Posterior vena cava (tissue), 2 donors: ENCODE data around the gene EPHA5. TPM values are rescaled to one million over a fixed set of nuclear protein-coding genes. Genes with fewer than 3 reads are reported as not detected.

ENCODE experiments used
- DNase-seq: peaks from one replicate; pipeline ENCODE4 v3.0.0-alpha.2; 2020; ENCODE audit warnings: low spot score
- intact Hi-C, 2 donors: fragments of 100-400 bp; cut with DNase I; formaldehyde crosslinking; loops; one replicate each; pipeline versions ENCODE4 v1.14.1 to v1.14.2; 2022 to 2023
- total RNA-seq, 2 donors: library from RNA; stranded (reverse); fragmentation: NEBNext Ultra II Directional; extraction: Animal tissue kit (Norgen Biotek cat#: 25700); gene quantifications; one replicate each; pipeline ENCODE4 v1.2.1, GENCODE V29; 2021
- donor health status: DM: yes; HTN: yes; CAD: no.
- donor health status: DM: yes; HTN: yes; CAD: no.

The EPHA5 gene
- total RNA-seq, 2 donors from 2014 or later: 0.62 to 1.1 TPM

GRCh38 chr4:65399084-65399483 is 271.2 kb downstream of the EPHA5 start:
- no peak for DNase-seq
- intact Hi-C loops: no loop called here

DNA sequence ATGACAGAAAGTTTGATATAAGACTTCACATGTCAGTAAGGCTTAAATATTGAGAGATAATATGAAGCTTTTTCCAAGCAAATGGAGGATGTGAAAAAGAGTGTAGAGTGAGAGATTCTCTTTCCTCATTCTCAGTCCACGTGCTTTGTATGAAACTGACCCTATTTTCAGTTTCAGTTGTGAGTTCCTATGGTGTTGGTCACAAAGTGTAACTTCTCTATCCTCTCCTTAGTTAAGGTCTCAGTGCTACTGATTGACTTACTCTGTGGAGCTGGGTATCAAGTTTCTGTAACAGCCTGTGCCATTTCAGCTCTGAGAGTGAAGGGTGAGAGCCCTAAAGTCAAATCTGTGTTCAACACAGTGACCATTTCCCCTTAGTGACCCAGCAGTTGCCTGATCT is 277.2 kb downstream of the EPHA5 start:
- intact Hi-C loops: no loop called here
- DNase-seq: no peak

DNA sequence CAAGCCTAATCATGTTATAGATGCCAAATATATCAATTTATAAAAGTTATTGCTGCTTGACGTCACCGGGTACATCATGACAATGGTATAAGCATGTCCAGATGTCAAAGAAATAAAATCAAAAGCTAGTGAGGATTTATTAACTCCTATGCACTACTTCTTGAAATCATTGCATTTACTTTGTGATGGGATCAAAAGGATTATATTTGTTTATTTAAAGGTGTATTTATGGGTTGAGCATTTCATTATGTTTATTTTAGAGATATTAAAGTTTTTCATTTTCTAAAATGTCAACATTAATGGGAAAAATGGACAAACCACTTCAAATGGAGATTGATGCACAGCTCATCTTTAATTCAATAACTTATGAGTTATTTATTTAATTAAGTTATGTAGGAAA is 277.8 kb downstream of the EPHA5 start:
- intact Hi-C loops: no loop called here
- DNase-seq: no peak

DNA sequence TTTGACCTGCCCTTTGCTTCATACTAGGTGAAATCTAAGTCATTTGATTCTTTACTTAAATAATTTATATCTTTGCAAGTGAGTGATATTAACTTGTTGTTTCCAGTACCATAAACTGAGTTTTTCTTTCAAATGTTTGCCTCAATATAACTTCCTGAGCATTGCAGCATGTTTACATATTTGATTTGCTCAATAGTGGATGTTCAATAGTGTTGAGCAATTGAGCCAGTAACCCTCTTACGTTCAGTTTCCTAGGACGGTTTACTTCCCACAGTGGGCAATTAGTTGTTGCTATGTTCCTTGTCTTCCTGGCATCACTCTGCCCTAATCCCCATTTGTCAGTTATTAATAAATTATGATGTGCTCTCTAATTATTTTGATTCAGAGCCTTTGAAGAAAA is 278.5 kb downstream of the EPHA5 start:
- intact Hi-C loops: no loop called here
- DNase-seq: no peak

DNA sequence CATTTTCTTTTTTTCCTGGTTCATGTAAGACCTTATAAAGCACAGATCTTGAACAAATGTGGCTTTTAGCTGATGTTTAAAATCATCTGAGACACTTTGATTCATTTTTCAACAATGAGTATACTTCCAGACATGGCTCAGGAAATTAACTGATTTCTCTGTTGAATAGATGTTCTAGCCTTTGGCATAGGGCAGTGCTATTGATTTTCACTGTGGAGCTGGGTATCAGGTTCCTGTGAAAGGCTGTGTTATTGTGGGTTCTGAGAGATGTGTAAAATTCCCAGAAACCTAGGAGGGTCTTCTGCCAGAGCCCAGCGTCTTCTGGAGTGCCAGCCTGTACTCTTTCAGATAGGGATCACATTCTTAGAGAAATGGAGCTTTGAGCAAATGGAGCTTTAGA is 278.9 kb downstream of the EPHA5 start:
- no peak for DNase-seq
- intact Hi-C loops: no loop called here

DNA sequence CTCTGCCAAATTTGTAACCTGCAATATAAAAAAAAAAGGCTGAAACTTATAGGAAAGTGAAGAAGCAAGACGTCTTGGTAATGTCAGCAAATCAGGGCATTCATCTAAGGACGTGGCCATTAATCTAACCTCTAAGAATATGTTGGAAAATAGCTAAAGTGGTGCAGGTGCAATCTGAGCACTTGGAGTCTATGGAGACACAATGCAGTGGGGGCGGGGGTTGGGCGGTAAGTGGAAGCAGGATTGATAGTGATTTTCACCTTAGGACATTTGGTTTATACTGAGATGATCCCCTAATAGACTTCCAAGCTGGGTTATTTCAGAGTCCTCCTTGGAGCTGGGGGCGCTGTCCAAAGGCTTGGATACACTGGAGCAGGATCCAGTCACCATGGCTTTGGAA is 283.4 kb downstream of the EPHA5 start:
- DNase-seq: no peak

GRCh38 chr4:65383589-65384305 is 286.5 kb downstream of the EPHA5 start:
- no peak for DNase-seq
- intact Hi-C loops: no loop called here

More for the DNA sequence above, 283.4 kb downstream of the EPHA5 start:
- intact Hi-C loops: no loop called here

DNA sequence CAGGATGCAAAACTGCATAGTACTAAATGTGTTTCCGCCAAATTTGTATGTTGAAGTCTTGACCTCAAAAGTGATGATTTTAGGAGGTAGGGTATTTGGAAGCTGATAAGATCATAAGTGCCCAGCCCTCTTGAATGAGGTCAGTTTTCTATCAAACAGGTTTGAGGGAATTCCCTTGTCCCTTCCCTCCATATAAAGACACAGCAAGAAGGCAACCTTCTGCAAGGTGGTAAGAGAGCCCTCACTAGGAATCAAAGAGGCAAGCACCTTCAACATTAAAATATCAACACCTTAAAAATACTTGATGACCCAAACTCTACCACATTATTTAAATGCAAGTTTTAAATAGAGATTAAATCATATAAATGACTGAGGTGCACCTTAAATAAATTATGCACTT is 288.6 kb downstream of the EPHA5 start:
- intact Hi-C loops: no loop called here
- DNase-seq: no peak

- DNase-seq: no peak
- intact Hi-C loops: no loop called here
Observed at GRCh38 chr4:65370709-65371108, 299.6 kb downstream of the EPHA5 start.

GRCh38 chr4:65367306-65367705 is 303.0 kb downstream of the EPHA5 start:
- DNase-seq: no peak
- intact Hi-C loops: no loop called here

DNA sequence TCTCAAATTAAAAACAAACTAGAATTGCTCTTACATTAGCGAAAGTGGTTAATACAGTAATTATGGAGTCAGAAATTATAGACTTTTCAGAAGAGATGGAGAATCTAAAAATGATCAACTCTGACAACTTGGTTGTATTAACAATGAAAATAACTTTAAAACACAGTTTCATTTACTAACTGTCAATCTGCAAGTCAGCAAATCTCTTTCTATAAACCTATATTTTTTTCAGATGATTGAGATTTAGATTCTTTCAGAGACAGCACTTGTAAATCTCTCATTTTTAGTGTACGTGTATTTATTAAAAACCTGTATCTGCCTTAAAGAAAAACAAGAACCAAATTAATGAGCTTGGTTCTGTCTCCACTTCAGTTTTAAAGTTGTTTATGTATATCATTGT is 311.4 kb downstream of the EPHA5 start:
- intact Hi-C loops: no loop called here

DNA sequence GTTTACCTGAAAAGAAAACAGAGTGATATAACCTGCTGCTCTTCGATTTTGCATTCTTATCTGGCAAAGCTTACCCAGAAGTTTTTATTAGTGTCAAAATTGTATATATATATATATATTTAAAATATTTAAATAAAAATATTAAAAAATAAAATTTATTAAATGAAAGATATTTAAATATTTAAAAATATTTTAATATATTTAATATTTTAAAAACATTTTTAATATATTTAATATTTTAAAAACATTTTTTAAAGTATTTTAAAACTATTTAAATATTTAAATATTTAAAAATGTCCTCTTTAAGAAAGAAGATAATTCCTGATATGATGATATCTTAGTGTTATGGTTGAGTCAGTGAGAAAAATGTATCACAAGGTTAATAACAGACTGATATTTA is 317.2 kb downstream of the EPHA5 start:
- DNase-seq: no peak
- intact Hi-C loops: no loop called here

More for the DNA sequence above, 311.4 kb downstream of the EPHA5 start:
- no peak for DNase-seq

DNA sequence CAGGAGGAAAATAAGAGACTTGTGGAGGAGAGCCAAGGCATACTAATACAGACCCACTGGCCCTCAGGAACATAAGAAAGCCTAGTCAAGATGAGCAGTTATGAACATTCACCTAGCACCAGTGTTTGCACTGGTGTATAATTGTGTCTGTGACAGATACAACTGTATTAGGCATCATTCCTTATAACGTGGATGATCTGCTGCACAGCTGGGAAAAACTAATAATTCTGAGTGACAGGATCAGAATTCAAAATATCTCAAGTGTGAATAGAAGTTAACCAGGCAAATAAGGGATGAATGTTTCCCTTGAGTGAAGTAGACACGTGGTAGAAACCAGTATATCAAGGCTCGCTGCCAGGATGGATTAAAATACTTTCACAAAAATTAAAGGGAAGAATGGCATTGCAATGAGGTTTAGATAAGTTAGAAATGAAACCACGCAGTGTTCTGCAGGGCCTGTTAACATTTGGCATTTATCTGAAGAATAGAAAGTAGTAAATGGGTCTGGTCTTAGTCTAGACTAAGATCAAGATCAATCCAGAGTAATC is 325.9 kb downstream of the EPHA5 start:
- DNase-seq: no peak
- intact Hi-C loops: no loop called here

GRCh38 chr4:65343342-65343741 is 326.9 kb downstream of the EPHA5 start:
- intact Hi-C loops: no loop called here
- DNase-seq: no peak

GRCh38 chr4:65341557-65341956 is 328.7 kb downstream of the EPHA5 start:
- DNase-seq: no peak
- intact Hi-C loops: no loop called here

GRCh38 chr4:65340382-65341109 is 329.7 kb downstream of the EPHA5 start:
- intact Hi-C loops: no loop called here
- DNase-seq: no peak

GRCh38 chr4:65337371-65337770 is 332.9 kb downstream of the EPHA5 start:
- DNase-seq: no peak
- intact Hi-C loops: no loop called here

- DNase-seq: no peak
- intact Hi-C loops: no loop called here
Observed at GRCh38 chr4:65336465-65336864, 333.8 kb downstream of the EPHA5 start.

DNA sequence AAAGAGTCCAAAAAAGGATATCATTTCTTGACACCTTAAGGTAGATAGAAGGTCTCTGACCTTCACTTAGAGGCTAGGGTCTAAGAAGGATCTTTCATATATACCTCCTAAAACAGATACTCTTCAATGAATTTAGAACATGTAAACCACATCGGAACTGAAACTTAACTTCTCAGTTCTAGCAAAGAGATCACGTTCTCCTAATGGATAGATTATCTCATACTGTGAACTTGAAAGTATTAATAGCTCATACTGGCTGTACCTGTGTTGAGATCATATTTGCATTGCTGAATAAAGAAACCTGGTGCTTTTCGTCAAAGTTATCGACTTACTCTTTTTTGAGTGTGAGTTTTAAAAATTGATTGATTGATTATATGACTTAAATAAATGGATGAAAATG is 353.8 kb downstream of the EPHA5 start:
- DNase-seq: no peak
- intact Hi-C loops: no loop called here

DNA sequence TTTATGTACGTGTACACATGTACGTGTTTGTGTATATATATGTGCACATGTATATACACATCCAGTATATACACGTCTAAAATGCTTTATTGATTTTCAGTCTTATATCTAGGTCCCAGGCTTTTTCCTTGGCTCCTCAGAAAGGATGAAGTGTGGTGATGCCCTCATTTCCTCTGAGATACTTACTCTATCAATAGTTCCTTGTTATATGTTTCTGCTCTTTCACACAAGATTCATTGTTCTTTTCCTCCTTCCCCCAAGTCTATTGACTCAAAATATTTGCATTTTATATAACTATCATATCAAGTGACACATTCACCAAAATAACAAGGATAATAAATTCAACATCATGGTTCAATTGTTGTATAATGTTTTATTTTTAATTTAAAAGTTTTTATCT is 359.2 kb downstream of the EPHA5 start:
- DNase-seq: no peak
- intact Hi-C loops: no loop called here

DNA sequence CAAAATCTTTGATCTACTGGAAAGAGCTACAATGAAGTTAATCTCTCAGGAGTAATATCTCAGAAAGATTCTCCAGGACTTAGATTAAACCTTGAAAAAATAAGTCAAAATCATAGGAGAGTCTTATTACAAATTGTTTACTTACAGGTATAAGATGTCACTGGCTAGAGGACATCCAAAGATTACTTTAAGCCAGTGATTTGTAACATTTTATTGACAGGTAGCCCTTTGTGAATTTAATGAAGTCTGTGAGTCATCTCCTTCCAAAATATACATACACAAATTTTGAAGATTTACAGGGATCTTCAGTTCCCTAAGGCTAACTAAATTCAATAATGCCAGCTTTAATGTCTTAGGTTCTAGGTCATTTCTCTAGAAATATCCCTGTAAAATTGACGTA is 359.7 kb downstream of the EPHA5 start:
- no peak for DNase-seq
- intact Hi-C loops: no loop called here
